HFFc6 (cell line): ENCODE data around the gene MPPED1. TPM values are rescaled to one million over a fixed set of nuclear protein-coding genes. Genes with fewer than 3 reads are reported as not detected.

Experiments used
- DNase-seq: peaks from one replicate; pipeline ENCODE4 v3.0.0-alpha.2; 2018
- H3K27ac Mint-ChIP-seq: 2 replicates; pipeline ENCODE4 v1.8.0; 2020; ENCODE audit warnings: mild to moderate bottlenecking, mixed read lengths
- H3K27me3 Mint-ChIP-seq: 2 replicates; pipeline ENCODE4 v1.8.0; 2021; ENCODE audit warnings: mild to moderate bottlenecking, moderate library complexity, mixed read lengths; ENCODE audit not compliant: insufficient read depth
- H3K36me3 Mint-ChIP-seq: 2 replicates; pipeline ENCODE4 v1.8.0; 2021; ENCODE audit warnings: low read depth, mixed read lengths
- H3K4me1 Mint-ChIP-seq: 2 replicates; pipeline ENCODE4 v1.8.0; 2020; ENCODE audit warnings: low read depth, mixed read lengths
- H3K4me3 Mint-ChIP-seq: 2 replicates; pipeline ENCODE4 v1.8.0; 2020; ENCODE audit warnings: mild to moderate bottlenecking, moderate library complexity, mixed read lengths
- H3K9me3 Mint-ChIP-seq: 2 replicates; pipeline ENCODE4 v1.8.0; 2020; ENCODE audit warnings: mild to moderate bottlenecking, mixed read lengths
- total RNA-seq, 6 experiments: library from RNA; stranded (reverse); fragmentation: NEBNext Ultra II Directional; extraction: Animal tissue kit (Norgen Biotek cat#: 25700); gene quantifications; 2 replicates in 1 of 6; 3 replicates in 5 of 6; pipeline ENCODE4 v1.2.3, GENCODE V29; 2021
- TF ChIP-seq, protein P1 (sequence below): fragments of 200-600 bp; sonication (generic); IDR thresholded peaks from 2 replicates; pipeline ENCODE4 v1.5.0; 2021; ENCODE audit warnings: antibody characterized with exemption, mild to moderate bottlenecking

MPPED1 gene
- total RNA-seq, 6 experiments from 2014 or later: not detected

DNA sequence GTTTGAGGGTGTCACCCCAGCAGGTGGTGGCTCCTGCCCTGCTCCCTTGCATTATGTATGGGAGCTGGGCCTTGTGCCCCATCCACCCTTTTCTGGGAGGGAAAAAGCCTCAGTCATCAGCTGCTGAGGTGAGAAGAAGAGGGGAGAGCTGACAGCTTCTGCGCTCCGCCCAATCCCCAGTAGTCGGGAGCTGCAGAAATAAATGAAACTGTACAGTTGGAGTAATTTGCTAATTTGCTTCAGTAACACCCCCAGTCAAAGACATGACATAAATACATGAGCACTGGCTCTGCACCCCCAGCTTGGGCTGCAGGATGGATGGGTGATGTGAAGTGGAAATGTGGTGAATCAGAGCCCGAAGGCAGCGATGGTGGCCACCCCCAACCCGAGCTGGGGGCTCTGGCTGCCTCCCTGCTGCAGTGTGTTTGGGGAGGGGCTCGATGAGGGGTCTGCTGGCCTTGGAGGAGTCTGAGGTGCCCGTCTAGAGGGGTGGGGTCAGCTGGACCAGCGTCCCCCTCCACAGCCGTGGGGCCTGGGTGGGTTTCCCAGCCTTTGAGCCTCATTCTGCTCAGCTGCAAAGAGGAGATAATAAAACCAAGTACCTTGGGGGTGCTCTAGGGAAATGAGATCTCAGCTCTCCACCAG is 59.2 kb downstream of the MPPED1 start:
- H3K27ac Mint-ChIP-seq: no peak overlapping the region
- TF ChIP-seq, protein P1, sequence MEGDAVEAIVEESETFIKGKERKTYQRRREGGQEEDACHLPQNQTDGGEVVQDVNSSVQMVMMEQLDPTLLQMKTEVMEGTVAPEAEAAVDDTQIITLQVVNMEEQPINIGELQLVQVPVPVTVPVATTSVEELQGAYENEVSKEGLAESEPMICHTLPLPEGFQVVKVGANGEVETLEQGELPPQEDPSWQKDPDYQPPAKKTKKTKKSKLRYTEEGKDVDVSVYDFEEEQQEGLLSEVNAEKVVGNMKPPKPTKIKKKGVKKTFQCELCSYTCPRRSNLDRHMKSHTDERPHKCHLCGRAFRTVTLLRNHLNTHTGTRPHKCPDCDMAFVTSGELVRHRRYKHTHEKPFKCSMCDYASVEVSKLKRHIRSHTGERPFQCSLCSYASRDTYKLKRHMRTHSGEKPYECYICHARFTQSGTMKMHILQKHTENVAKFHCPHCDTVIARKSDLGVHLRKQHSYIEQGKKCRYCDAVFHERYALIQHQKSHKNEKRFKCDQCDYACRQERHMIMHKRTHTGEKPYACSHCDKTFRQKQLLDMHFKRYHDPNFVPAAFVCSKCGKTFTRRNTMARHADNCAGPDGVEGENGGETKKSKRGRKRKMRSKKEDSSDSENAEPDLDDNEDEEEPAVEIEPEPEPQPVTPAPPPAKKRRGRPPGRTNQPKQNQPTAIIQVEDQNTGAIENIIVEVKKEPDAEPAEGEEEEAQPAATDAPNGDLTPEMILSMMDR: no peak
- H3K4me3 Mint-ChIP-seq: no peak overlapping the region
- no peaks in the 10 kb centered on the region for H3K4me1 Mint-ChIP-seq
- peaks cover 49% of the 10 kb centered on the region for H3K9me3 Mint-ChIP-seq
- H3K36me3 Mint-ChIP-seq: no peaks in the 10 kb centered on the region; the same call in 1 of the 2 replicates
- DNase-seq: no peak
- H3K27me3 Mint-ChIP-seq: peaks cover 4% of the 10 kb centered on the region; the same call in 1 of the 2 replicates

DNA sequence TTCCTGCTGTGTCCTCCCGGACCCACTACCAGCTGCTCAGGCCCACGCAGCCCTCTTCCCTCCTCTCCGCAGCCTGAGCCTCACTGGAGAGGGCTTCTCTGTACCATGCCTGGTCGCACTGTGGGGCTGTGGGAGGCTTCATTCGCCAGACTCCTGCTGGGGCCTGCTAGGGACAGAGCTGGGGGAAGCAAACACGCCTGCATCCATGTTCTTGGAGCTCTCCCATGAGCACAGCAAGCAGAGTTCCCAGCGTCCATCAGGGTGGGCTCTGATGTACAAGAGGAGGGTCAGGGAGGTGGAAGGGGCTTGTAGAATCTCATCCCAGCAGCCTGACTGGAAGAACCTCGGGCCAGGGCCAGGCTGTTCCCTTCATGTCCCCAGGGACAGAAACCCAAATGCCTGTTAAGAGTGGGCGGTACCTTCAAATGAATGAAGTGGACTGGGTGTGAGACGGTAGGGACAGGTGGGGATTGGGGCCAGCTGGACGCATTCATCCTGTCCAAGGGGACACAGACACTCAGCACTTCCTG is 59.9 kb downstream of the MPPED1 start:
- H3K9me3 Mint-ChIP-seq: peaks cover 43% of the 10 kb centered on the region
- TF ChIP-seq, protein P1: no peak
- no peaks in the 10 kb centered on the region for H3K4me1 Mint-ChIP-seq
- peaks cover 4% of the 10 kb centered on the region; the same call in 1 of the 2 replicates for H3K27me3 Mint-ChIP-seq
- H3K4me3 Mint-ChIP-seq: no peak overlapping the region
- DNase-seq: no peak
- H3K36me3 Mint-ChIP-seq: no peaks in the 10 kb centered on the region; the same call in 1 of the 2 replicates
- H3K27ac Mint-ChIP-seq: no peak overlapping the region

DNA sequence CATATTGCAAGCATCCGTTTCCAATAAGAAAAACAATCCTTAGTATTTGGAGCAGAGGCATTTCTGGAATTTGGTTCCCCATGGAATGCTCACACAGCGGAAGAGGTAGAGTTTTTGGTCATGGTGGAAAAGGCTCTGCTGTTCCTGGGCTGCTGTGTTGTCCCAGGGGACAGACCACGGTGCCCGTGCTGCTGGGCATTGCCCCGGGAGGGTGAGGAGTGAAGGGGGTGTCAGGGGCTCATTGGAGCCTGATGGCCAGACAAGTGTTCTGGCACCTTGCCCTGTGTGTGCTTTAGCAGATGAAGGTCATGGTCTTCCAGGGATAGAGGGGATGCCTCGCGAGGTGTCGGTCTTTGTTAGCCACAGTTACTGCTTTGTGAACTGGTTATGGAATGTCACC is 61.2 kb downstream of the MPPED1 start:
- no peak overlapping the region for H3K27ac Mint-ChIP-seq
- TF ChIP-seq, protein P1: no peak
- DNase-seq: no peak
- no peaks in the 10 kb centered on the region; the same call in 1 of the 2 replicates for H3K36me3 Mint-ChIP-seq
- no peak overlapping the region for H3K4me3 Mint-ChIP-seq
- H3K4me1 Mint-ChIP-seq: no peaks in the 10 kb centered on the region
- H3K27me3 Mint-ChIP-seq: peaks cover 2% of the 10 kb centered on the region; the same call in 1 of the 2 replicates
- peaks cover 36% of the 10 kb centered on the region for H3K9me3 Mint-ChIP-seq

- no peak overlapping the region for H3K4me3 Mint-ChIP-seq
- H3K4me1 Mint-ChIP-seq: no peaks in the 10 kb centered on the region
- no peaks in the 10 kb centered on the region; the same call in 1 of the 2 replicates for H3K36me3 Mint-ChIP-seq
- H3K9me3 Mint-ChIP-seq: peaks cover 37% of the 10 kb centered on the region
- TF ChIP-seq, protein P1: no peak
- no peak overlapping the region for H3K27ac Mint-ChIP-seq
- peaks cover 5% of the 10 kb centered on the region; the same call in 1 of the 2 replicates for H3K27me3 Mint-ChIP-seq
- DNase-seq: no peak
These were observed 61.6 kb downstream of the MPPED1 start for GRCh38 chr22:43473441-43473840.

- no peak for DNase-seq
- Mint-ChIP-seq H3K36me3 (no peaks in the 10 kb centered on the region; the same call in 1 of the 2 replicates), H3K4me3 (no peak overlapping the region), H3K4me1 (no peaks in the 10 kb centered on the region), H3K27me3 (peaks cover 5% of the 10 kb centered on the region; the same call in 1 of the 2 replicates), H3K9me3 (peaks cover 38% of the 10 kb centered on the region), H3K27ac (no peak overlapping the region)
- TF ChIP-seq, protein P1: no peak
These were observed 62.6 kb downstream of the MPPED1 start for GRCh38 chr22:43474161-43475101.
